ENCODE measurements around the gene RREB1. TPM values are rescaled to one million over a fixed set of nuclear protein-coding genes. Genes with fewer than 3 reads are reported as not detected.

The RREB1 gene
- 26.9 and 27.7 TPM in 2 replicates for total RNA-seq

GRCh38 chr6:7107578-7108195 lies at the start of gene RREB1:
TSS of gene RREB1 (plus strand) at chr6:7107961. CDS start at chr6:7181912, 73,951 bp downstream.
- intact Hi-C loops (cut with micrococcal nuclease), result loop anchor here (2.0 to 10.0 kb wide), 5 partner anchors 21 to 453 kb away; partner anchors contain the start of gene SSR1

GRCh38 chr6:7058250-7058923 lies 49.4 kb upstream of the RREB1 start:
- intact Hi-C loops (cut with micrococcal nuclease), result no loop called here

GRCh38 chr6:7060769-7061516 lies 46.8 kb upstream of the RREB1 start:
- intact Hi-C loops (cut with micrococcal nuclease), result no loop called here

GRCh38 chr6:7062451-7063162 lies 45.2 kb upstream of the RREB1 start:
- intact Hi-C loops (cut with micrococcal nuclease), result no loop called here

GRCh38 chr6:7067305-7067704 lies 40.5 kb upstream of the RREB1 start:
- intact Hi-C loops (cut with micrococcal nuclease), result no loop called here

GRCh38 chr6:7071405-7071804 lies 36.4 kb upstream of the RREB1 start:
- intact Hi-C loops (cut with micrococcal nuclease), result no loop called here

- intact Hi-C loops (cut with micrococcal nuclease), result loop anchor here (2.0 kb wide), 1 partner anchor 34 kb away; the partner anchor contains the start of gene RREB1
Observed at GRCh38 chr6:7073082-7073820, 34.5 kb upstream of the RREB1 start.

GRCh38 chr6:7073821-7074525 lies 33.8 kb upstream of the RREB1 start:
- intact Hi-C loops (cut with micrococcal nuclease), result loop anchor here (2.0 kb wide), 1 partner anchor 33 kb away; the partner anchor contains the start of gene RREB1

- intact Hi-C loops (cut with micrococcal nuclease), result no loop called here
Observed at GRCh38 chr6:7074870-7075269, 32.9 kb upstream of the RREB1 start.

- intact Hi-C loops (cut with micrococcal nuclease), result no loop called here
Observed at GRCh38 chr6:7075341-7076000, 32.3 kb upstream of the RREB1 start.

GRCh38 chr6:7077856-7078255 lies 29.9 kb upstream of the RREB1 start:
- intact Hi-C loops (cut with micrococcal nuclease), result no loop called here

GRCh38 chr6:7078856-7079255 lies 28.9 kb upstream of the RREB1 start:
- intact Hi-C loops (cut with micrococcal nuclease), result no loop called here

- intact Hi-C loops (cut with micrococcal nuclease), result no loop called here
Observed at GRCh38 chr6:7080311-7080710, 27.4 kb upstream of the RREB1 start.

- intact Hi-C loops (cut with micrococcal nuclease), result loop anchor here (2.0 kb wide), 2 partner anchors 21 to 61 kb away; partner anchors contain the start of gene RREB1
Observed at GRCh38 chr6:7085911-7086310, 21.9 kb upstream of the RREB1 start.

GRCh38 chr6:7086488-7086887 lies 21.3 kb upstream of the RREB1 start:
- intact Hi-C loops (cut with micrococcal nuclease), result loop anchor here (2.0 kb wide), 2 partner anchors 20 to 60 kb away; partner anchors contain the start of gene RREB1

- intact Hi-C loops (cut with micrococcal nuclease), result loop anchor here (2.0 kb wide), 2 partner anchors 20 to 60 kb away; partner anchors contain the start of gene RREB1
Observed at GRCh38 chr6:7087066-7087465, 20.7 kb upstream of the RREB1 start.

GRCh38 chr6:7087491-7087979 lies 20.2 kb upstream of the RREB1 start:
- intact Hi-C loops (cut with micrococcal nuclease), result loop anchor here (2.0 kb wide), 2 partner anchors 19 to 59 kb away; partner anchors contain the start of gene RREB1

GRCh38 chr6:7088076-7088742 lies 19.6 kb upstream of the RREB1 start:
- intact Hi-C loops (cut with micrococcal nuclease), result no loop called here

- intact Hi-C loops (cut with micrococcal nuclease), result no loop called here
Observed at GRCh38 chr6:7098993-7099392, 8.8 kb upstream of the RREB1 start.
